Cerebellar cortex (tissue), 1 donor: ENCODE data around the gene KIF14.

ENCODE experiments used
- DNase-seq: peaks from one replicate; pipeline ENCODE4 v3.0.0-alpha.2; 2015; ENCODE audit warnings: low spot score

KIF14 gene, protein sequence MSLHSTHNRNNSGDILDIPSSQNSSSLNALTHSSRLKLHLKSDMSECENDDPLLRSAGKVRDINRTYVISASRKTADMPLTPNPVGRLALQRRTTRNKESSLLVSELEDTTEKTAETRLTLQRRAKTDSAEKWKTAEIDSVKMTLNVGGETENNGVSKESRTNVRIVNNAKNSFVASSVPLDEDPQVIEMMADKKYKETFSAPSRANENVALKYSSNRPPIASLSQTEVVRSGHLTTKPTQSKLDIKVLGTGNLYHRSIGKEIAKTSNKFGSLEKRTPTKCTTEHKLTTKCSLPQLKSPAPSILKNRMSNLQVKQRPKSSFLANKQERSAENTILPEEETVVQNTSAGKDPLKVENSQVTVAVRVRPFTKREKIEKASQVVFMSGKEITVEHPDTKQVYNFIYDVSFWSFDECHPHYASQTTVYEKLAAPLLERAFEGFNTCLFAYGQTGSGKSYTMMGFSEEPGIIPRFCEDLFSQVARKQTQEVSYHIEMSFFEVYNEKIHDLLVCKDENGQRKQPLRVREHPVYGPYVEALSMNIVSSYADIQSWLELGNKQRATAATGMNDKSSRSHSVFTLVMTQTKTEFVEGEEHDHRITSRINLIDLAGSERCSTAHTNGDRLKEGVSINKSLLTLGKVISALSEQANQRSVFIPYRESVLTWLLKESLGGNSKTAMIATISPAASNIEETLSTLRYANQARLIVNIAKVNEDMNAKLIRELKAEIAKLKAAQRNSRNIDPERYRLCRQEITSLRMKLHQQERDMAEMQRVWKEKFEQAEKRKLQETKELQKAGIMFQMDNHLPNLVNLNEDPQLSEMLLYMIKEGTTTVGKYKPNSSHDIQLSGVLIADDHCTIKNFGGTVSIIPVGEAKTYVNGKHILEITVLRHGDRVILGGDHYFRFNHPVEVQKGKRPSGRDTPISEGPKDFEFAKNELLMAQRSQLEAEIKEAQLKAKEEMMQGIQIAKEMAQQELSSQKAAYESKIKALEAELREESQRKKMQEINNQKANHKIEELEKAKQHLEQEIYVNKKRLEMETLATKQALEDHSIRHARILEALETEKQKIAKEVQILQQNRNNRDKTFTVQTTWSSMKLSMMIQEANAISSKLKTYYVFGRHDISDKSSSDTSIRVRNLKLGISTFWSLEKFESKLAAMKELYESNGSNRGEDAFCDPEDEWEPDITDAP (N-terminal part only)

DNA sequence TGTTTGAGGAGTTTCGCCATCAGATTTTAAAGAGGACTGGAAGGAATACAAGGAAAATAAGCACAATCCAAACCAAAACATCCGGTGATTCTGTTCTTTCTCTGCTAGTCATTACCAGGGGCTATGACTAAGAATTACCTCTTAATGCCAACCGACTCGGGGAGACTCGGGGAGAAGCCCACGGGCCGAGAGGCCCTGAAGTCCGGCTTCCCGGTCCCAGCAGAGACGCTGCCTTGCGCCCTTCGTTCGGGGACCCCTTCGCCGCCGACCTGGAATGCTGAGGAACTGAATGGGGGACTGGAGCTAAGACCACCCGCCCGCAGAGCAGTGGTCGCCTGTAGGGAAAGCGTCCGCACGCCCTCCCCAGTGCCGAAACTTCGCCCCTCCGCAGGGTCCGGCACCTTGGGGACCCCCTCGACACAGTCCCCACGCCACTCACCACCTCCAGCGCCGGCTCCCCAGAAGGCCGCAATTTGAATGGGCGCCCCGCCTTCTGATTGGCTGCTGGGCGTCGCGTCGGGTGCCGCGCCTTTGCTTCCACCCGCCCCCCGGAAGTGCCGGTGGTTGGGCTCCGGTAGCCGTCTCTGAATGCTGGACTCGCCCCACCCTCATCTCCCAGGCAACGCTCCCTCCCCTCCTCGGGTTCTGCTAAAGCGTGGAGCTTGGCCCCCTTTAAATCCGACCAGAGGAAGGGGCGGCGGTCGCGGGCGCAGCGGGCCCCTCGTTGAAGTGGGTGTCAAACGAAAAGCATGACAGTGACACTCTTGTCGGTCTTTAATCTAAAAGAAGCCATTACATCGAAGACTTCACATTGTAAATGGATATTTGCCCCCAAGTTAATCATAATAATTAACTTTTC, at the start of gene KIF14:
Gene KIF14 (minus strand): TSS at position 479 of the 859 bp plus-strand sequence. CDS start 2,028 bp downstream, outside the sequence.
- peak; percentile 90 for DNase-seq

DNA sequence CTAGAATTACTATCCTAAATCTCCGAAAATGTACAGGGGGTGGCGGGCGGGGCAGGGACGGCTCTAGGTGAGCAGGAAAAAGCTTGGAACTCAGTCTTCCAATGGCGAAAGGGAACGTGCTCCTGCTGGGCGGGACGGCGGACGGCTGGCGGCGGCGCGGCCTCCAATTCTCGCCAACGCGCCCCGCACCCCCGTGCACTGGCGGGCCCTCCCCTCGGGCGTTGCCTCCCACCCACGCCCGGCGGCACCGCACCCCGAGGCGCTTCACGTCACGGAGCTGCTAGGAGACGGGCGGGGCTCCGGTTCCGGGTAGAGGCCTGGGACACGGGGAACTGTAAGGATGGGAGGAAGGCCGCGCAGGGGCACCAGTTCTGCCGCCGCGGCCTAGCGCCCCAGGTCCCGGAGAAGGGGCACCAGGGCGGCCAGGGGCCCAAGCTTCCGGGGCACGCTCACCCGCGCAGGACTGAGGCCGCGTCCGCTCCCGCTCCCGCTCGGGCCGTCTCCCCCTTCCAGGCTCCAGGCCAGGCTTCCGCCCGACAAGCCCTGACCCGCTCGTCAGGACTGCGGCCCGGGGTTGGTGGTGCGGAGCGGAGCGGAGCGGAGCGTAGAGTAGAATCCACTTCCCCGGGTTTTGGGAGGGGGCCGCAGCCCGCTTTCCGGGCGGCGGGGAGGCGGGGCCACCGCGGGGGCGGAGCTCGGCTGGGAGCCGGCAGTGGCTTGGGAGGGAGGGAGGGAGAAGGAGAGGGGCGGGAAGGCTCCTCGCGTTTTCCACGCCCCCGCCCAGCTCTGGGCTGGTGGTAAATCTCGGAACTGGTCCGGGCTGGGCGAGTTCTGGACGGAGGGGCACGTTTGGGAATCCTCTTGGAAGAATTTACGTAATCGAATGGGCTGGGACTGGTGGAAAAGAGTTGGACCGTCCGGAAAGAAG, 49.0 kb upstream of the KIF14 start, which contains the start of gene DDX59:
Gene DDX59 (minus strand): TSS at position 594 of the 928 bp plus-strand sequence. CDS start 3,167 bp downstream, outside the sequence.
- peak; percentile 96 for DNase-seq

DNA sequence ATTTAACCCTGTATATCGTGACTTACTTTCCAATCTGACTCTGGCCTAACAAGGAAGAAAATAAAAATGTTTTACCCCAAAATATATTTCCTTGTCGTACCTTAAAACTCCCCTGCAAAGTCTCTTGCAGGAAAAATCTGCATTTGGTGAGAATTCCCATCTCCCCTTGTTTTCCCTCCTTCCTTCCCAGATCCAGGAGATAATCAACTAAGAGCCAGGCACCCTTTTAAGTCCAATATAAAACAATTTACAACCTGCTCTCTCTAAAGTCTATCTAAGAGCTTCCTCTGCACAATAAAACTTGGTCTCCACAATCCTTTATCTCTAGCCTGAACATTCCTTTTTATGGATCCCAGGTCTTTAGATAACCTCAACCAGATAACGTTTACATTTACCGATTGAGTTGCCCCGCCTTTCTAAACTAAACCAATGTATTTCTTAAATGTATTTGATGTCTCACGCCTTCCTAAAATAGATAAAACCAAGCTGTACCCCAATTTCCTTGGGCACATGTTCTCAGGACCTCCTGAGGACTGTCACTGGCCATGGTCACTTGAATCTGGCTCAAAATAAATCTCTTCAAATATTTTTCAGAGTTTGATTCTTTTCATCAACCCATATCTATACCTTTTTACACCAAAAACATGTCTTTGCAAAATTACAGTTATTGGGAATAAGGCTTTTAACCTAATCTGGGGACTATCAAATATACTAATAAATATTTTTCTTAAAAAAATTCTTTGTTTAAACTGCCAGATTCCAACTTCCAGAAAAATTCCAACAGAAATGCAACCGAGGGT, 48.2 kb upstream of the KIF14 start:
- no peak for DNase-seq

DNA sequence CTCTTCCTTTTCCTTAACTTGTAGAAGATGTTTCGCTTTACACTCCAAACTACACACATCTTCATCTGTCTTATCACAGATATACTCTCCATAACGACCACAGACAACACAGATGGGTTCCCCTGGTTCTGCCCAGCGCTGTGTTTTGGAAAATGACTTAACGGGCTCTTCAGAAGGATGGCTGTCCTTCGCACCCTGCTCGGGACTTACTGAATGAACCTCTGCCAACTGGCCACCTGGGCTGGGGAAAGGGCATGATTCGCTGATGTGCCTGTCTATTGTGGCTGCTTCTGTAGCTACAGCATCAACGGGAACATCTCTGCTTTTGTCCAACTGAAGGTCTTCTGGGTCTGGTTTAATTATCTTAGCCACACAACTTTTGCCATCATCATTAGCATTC, 45.8 kb upstream of the KIF14 start:
- DNase-seq = no peak

DNA sequence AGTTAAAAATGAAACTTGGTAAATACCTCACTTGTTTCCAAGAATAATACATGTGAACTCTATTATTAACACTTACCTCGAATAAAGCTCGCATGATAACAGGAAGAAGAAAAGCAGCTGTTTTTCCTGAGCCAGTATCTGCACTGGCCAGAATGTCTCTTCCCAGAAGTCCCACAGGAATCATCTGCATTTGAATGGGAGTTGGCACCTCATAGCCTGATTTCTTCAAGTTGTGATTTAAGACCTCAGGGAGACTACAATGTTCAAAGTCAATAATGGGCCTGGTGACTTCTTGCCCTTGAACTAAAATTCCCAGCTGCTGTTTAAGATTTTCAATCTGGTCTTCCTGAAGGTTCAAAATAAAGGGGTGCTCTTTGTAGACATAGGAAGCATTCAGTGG, 45.3 kb upstream of the KIF14 start:
- no peak for DNase-seq

DNA sequence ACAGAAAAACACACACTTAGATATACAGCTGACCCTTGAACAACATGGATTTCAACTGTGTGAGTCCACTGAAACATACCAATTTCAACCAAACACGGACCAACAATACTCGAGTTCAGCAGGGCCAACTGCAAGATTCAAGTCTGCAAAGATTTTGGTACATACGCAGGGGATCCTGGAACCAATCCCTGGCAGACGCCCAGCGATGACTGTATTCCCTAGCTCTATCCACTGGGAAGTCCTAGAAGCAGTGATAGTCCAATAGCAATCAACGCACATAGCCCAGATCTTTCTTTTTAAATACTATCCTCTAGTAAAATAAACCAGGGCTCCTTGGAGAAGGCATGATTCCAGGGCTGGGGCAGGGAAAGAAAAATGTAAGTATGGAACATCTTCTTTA, 40.2 kb upstream of the KIF14 start:
- DNase-seq = no peak

DNA sequence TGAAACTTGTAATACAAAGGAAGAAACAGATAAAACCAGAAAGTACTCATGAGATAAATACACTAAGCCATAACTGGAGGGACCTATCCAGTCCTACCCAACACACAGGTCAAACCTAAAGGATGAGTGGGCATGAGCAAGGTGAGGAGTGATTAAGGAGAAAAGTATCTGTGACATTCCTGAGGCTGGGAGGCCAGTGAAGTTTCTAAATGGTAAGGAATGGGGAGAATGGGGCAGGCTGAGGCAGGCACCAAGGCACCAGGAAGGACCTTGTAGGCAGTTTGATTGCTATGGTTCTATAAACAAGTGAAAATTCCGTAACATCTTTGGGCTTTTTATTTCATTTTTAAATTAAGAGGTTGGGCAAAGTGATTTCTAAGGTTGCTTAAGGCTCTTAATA, 38.7 kb upstream of the KIF14 start:
- no peak for DNase-seq

DNA sequence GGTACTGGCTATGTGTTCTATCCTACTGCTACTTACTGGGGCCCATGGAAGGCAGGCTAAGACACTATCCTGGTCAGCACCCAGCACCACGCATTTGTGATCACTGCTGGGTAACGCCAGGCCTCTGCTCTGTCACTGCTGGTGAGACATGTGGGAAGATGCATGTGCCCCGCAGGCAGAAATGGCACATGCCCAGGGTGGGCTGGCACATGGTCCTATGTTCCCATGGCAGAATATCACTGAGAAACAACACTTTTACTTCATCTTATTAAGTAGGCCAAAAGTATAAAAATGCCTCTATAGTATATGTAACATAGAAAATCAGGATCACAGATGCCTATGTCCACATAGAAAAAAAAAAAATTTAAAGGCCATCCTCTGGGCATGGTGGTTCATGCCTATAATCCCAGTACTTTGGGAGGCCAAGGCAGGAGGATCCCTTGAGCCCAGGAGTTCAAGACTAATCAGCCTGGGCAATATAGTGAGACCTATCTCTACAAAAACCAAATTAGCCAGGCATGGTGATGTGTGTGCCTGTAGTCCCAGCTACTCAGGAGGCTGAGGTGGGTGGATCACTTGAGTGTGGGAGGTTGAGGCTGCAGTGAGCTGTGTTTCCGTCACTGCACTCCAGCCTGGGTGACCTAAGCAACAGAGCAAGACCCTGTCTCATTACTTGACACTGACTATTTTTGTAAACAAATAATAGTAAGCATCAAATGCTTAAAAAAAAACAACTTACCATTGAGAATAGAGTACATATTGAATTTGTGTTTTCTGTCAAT, 37.7 kb upstream of the KIF14 start:
- no peak for DNase-seq

DNA sequence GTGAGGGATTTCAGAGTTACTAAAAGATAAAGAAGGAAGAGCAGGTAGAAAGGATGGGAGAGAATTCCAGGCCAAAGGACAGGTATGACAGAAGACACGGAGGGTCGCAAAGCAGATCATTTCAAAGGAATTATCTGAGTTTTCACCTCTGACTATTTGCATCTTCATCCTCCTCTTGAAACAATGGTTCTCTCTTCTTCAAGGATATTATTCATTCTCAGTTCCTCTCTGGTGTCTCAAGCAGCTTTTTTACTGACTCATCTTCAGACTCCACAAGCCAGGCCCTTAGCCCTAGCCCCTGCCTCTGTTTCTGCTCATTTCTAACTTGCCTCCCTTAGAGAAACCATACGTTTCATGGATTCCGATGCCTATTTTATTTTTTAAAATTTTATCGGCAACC, 34.1 kb upstream of the KIF14 start:
- no peak for DNase-seq

DNA sequence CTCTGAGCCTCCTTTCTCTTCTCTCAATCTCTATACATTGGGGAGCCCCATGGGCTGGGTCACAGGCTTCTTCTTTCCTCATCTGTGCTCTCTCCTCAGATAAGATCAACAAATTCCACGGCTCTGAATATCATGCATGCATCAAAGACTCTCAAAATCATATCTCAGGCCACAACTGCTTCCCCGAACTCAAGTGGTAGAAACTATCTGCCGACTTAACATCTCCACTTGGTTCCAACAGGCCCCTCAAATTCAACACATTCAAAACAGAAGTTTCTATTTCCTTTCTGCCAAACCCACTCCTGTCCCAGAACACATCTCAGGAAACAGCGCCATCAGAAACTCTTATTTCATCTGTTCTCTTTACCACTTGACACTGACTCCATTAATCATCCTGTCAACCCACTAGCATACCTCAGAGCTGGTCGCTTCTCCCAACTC, 32.5 kb upstream of the KIF14 start:
- DNase-seq = no peak

DNA sequence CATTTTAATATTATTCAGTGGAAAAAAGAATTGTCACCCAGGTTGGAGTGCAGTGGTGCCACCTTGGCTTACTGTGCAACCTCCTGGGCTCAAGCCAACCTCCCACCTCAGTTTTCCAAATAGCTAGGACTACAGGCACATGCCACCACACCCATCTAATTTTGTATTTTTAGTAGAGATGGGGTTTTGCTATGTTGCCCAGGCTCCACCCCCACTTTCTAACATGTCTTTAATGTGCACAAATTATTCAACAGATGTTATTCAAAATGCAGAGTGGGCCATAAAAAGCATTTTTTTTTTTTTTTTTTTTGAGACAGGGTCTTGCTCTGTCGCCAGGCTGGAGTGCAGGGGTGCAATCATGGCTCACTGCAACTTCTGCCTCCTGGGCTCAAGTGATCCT, 31.8 kb upstream of the KIF14 start:
- no peak for DNase-seq

DNA sequence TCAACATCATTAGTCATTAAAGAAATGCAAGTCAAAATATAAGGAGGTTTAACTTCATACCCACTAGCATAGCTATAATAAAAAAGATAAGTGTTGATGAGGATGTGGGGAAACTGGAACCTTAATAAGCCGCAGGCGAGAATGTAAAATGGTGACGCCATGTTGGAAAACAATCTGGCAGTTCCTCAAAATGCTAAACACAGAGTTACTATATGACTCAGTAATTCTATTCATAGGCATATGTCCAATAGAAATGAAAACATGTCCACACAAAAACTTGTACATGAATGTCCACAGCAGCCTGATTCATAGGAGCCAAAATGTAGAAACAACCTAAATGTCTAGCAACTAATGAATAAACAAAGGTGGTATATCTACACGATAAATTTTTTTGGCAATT, 26.0 kb upstream of the KIF14 start:
- DNase-seq = no peak

DNA sequence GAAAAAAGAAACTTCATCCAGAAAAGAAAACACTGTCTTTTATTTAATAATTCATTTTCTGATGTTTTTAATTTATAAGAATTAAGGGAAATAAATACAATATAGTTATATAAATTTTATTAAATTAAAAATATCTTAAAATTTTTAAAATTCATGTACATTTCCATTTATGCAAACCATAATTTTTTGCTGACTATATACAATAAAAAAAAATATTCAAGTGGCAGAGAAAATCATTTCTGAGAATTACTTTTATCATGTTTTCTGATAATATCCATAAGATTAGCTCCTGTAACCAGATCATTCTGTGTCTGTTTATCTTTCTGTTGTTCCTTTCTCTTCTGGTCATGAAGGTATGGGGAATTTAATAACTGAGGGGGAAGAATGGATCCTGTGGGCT, 23.5 kb upstream of the KIF14 start:
- no peak for DNase-seq

DNA sequence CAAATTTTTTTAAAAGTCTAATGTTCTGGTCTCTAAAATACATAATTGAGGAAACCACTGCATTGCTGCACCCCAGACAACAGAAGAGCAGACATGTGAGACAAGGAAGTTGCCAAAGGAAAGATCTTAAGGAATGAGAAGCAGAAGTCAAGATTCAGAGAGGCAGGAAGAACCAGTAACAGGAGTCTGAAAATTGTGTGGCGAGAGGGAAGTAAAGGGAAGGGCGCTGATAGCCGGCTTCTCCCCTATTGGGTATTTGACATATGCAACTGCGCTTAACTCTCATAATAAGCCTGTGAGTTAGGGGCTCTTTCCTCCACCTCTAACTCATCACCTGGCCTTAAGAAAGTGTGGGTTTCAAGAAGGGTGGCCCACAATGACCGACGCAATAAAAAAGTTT, 21.9 kb upstream of the KIF14 start:
- no peak for DNase-seq

DNA sequence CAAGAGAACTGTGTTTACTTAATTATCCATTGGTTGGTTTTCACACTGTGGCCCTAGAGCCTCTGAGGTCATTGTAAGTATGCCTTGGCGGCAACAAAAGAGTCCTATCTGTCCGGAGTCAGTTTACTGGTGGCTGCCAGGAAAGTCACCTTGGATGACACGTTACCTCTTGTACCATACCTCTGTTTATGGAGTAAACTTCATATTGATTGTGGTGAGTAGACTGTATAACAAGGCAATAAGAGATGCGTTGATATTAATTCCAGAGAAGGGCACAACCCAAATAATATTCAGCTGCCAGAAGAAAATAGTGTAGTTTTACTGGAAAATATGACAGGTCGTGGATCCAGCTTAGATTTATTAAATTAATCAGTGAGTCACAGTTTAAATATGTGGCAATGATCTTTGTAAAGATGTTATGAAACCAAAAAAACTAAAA, 20.4 kb upstream of the KIF14 start:
- no peak for DNase-seq

DNA sequence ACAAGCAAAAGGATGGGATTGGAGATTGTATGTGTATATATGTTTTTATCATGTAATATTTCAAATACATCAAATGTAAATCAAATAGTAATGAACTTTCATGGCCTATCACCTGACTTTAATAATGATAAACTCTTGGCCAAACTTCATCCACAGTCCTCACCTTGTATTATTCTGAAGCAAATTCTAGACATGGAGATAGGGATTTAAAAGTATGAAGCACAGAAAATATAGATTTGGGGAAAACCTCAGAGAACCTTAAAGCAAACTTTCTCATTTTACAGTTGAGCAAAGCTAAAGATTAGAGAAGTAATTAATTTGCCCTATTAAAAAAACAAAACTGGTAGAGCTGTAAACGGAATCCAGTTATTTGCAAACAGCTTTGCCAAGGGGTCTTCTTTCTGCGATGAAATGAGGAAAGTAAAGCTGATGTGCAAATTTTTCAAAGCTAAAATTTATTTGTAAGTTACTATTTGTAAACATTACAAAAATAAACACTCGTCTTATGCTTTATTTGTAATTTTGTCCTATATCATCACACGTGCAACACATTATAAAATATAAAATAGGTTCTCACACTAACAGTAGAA, 19.9 kb upstream of the KIF14 start:
- DNase-seq = no peak

DNA sequence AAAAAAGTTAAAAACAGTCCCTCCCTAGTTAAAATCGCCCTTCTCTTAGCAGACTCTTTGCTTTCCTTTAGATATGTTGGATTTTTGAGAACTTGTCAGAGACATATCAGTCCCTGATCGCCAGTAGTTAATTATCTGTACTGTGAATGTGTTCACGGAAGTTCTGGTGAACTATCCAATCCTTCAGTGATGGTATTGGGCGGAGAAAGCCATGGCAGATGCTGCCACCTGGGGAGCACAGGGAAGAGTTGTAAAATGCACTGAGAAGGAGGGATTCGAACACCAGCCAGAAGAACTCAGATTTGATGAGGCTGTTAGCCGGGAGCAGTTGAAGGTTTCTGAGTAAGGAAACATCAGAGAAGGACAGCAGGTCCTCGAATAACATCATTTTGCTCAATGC, 17.5 kb upstream of the KIF14 start:
- DNase-seq = no peak

DNA sequence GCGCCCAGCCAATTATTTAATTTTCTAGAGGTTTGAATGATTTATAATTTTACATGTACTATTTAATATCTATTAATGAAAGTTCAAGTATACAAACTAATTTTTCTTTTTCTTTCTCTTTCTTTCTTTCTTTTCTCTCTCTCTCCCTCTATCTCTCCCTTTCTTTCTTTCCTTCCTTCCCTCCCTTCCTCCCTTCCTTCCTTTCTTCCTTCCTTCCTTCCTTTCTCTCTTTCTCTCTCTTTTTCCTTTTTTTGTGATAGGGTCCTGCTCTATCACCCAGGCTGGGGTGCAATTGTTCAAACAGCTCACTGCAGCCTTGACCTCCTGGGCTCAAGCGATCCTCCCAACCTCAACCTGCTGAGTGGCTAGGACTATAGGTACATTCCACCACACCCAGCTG, 16.1 kb upstream of the KIF14 start:
- DNase-seq = no peak
